ENCODE data around the gene SMAD7.

Gene SMAD7

DNA sequence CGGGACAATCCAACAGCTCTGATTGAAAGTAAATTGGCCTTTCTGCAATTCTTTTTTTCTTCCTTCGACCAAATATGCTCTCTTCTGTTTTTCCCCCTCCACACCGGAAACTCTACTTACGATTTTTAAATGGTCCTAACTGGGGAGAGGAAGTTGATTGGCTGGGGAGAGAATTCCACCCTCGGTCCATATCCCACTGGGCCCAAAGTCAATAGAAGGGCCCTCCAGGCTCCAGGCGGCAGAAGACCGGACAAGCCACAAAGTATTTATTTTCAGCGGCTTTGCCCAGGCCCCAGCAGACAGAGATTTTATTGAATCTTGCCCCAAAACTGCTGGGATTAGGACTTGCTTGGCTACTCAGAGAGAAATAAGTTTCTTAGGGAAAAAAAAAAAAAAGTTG lies 37.1 kb upstream of the SMAD7 start:
- H3K4me3 ChIP-seq (ENCODE audit: low read depth, low read length) = no peak overlapping the region

DNA sequence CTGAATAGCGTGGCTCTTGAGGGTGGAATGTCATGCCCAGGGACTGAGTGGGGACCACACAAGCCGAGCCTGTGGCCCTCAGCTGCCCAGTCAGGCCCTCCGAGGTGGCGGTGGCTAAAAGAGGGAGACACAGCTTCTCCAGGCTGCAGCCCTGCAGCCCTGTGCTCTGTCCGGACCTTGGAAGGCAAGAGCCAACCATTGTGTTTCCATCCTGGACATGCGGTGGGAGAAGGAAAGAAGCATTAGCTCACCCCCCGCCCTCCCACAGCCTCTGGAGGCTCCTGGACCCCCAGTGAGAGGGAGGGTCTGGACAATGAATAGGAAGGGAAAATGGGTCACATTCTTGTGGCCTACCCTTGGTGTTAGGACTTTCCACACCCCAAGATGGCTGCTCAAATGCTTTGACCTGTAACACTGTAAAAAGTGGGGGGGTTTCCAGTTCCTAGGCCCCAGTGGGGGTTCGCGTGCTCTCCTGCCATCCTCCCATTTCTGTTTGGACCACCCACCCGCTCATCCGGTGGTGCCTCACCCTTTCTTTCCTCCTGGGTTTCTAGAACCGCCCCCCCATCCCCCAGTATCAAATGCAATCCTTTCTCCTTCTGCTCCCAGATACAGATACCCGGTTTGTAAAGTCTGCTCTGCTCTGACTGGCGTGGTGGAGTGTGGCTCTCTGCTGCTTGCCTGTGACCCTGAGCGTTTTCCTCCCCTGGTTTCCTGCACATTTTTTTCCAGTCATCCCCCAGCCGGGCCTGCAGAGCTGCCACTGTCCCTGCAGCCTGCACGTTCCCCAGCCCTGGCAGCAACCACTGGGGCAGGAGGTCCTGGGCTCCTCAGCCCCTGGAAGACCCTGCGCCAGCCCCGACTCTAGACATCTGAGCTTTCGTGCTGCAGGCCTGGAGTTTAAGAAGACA lies 36.3 kb upstream of the SMAD7 start:
- H3K4me3 ChIP-seq (ENCODE audit: low read depth, low read length) = no peak overlapping the region

GRCh38 chr18:48985161-48985560 lies 34.4 kb upstream of the SMAD7 start:
- no peak overlapping the region for H3K4me3 ChIP-seq (ENCODE audit: low read depth, low read length)

GRCh38 chr18:48983793-48984437 lies 33.1 kb upstream of the SMAD7 start:
- H3K4me3 ChIP-seq (ENCODE audit: low read depth, low read length) = no peak overlapping the region

DNA sequence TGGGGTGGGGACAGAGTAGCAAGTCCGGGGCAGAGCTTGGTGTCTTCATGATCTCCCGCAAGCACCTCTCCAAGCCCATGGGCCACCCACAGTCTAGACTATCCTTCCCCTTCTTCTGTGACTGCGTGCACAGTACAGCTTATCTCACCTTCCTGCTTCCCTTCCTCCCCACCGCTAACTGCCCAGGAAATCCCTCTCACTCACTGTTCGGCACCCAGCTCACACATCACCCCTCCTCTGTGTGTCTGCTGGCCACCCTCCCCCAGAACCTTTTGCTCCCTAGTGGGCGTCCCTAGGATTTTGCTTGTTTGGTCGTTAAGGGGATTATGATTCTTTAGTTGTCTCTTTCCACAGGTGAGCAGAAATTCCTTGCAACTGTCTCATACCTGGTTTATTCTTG lies 31.5 kb upstream of the SMAD7 start:
- no peak overlapping the region for H3K4me3 ChIP-seq (ENCODE audit: low read depth, low read length)

DNA sequence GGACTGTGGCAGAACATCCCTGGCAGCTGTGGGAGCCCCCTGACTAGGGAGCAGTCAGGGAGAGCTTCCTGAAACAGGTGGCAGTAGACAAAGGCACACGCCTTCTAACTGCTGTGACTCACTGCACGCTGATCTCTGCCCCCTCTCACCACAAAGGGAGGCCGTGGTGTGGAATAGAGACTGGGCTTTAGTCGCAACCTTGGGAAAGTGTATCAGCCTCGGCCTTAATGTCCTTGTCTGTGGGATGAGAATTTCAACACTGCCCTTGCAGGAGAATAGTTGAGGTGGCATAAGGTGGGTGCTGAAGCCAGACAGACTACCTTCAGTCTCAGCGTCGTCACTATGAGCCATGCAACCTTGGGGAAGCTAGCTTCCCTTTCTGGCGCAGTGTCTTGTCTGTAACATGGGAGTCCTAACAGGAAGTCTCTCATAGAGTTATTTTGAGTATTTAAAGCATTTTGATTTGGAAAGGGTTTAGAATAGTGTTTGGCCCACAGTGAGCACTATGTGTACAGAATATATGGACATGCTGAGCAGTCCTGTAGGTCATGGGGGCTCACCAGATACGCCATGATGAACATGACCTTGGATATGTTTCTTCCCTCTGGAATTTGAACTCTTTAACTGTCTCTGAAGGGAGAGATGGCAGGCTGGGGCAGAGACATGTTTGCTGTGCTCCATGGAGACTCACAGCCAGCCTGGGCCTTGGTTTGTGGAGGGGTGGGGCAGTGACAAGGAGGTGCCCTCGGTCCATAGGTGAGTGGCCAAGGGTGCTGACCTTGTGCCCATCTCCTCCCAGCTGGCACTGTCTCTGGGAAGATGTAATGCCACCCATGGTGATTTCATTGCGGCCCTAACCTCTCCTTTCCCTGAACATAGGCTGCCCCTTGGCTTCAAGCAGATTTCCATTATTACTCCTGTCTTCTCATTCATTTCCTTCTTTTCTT lies 29.5 kb upstream of the SMAD7 start:
- H3K4me3 ChIP-seq (ENCODE audit: low read depth, low read length) = no peak overlapping the region

DNA sequence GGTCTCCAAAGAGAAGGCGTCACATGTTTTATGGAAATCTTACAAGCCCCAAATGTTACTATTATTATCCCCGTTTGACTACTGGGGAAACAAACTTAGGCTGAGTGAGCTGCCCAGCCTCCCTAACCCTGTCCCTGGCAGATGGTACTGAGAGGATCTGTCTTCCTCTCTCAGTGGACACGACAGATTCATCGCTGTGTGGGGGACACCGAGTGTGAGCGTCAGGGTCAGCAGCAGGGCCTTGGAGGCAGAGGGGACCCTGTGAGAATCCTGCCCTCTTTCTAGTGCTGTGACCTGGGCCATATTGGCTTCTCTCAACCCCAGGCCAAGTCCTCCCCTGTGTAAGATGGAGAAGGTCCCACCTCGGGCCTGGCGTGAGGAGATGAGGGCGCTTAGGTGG lies 27.1 kb upstream of the SMAD7 start:
- H3K4me3 ChIP-seq (ENCODE audit: low read depth, low read length) = no peak overlapping the region

DNA sequence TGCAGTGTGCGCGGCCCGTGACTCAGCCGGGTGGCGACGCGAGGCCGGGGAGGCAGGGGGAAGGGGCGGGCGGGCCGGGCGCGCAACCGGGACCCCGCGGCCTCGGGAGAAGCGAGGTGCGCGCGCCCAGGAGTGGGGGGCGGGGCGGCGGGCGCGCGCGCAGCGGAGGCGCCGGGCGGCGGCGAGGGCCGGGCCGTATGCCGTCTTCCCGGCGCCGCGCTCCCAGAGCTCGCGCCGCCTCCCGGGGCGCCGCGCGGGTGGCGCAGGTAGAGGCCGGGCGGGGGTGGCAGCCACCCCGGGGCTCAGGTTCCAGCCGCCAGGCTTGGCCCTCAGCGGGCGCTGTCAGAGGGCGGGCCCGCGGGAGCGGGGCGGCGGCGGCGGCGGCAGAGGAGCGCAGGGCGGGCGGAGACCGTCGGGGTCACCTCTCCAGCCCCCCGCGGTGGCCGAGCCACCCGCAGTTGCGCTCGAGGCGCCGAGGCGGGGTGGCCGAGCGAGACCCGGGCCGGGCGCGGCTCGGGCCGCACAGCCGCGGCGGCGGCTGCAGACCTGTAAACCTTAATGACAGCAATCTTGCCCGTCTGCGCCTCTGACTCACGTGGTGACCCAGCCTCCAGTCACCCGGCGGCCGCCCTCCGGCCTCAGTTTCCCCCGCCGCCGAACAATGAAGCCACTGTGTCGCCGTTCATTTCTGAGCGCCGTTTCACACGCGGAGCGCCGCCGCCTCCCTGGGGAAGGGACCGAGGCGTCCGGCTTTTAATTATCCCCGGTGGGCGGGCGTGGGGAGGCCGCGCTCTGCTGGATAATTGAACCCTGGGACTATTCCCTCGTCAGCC lies 25.3 kb upstream of the SMAD7 start:
- H3K4me3 ChIP-seq (ENCODE audit: low read depth, low read length) = peak overlapping the region; percentile 37

DNA sequence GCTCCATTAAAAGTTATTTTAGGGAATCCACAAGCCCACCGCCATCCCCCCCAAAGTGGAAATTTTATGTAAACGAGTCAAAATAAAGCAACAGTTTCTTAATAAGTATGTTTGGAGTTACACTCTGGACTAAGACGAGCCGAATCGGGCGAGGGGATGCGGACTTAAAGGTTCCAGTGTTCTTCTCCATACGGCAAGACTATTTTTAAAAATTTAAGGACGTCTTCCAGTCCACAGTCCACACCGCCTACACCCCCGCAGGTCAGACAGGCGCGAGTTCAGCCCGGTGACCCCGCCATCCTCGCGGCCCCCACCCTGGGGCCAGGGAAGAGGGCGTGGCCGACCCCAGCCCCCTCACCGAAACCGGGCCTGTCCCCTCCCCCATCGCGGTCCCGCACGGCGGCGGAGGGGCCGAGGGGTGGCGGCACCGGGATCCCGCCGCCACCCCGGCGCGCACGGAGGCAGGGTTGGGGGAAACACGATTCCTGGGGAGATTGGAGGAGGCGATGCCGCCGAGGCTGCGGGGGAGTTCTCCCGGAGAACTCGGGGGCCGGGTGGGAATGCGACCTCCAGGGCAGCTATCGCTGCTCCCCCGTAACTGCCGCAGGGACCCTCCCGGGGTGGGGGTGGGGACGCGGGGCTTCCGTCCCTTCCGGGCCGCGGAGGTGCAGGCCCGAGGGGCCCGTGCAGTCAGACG lies 24.5 kb upstream of the SMAD7 start:
- H3K4me3 ChIP-seq (ENCODE audit: low read depth, low read length) = peak overlapping the region; percentile 37

- peak overlapping the region; percentile 37 for H3K4me3 ChIP-seq (ENCODE audit: low read depth, low read length)
Measured at GRCh38 chr18:48974304-48975119, 23.7 kb upstream of the SMAD7 start.

GRCh38 chr18:48973731-48974130 lies 23.0 kb upstream of the SMAD7 start:
- no peak overlapping the region for H3K4me3 ChIP-seq (ENCODE audit: low read depth, low read length)

DNA sequence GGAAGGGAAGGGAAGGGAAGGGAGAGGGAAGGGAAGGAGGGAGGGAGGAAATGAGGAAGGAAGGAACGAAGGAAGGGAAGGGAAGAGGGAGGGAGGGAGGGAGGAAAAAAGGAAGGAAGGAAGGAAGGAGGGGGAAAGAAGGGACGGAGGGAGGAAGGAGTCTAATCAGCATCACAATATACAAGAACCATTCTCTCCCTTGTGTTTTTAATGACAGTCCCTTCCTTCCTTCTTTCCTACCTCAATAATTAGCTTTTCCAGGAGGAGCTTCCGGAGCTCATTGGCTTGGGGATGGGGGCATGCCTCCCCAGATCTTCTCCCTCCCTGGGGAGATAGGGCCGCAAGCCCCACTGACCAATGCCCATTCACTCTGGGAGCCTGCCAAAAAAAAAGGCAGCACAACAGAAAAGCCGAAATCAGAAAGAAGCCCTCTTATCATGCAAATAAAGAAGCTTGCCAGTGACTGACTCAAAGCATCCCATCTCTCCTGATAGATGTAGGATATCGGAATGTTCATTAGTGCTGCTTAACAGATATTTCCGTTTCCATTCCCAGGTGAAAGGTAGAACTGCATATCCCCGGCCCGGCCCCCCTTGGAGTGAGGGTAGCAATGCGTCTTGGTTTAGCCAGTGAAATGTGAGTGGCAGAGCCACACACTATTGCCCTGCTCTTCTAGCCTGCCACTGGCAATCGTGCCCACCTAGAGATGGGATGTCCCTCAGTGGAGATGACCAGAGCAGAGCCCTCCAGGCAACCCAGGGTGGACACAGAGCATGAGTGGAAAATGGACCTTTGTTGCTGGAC lies 17.8 kb upstream of the SMAD7 start:
- H3K4me3 ChIP-seq (ENCODE audit: low read depth, low read length) = no peak overlapping the region

DNA sequence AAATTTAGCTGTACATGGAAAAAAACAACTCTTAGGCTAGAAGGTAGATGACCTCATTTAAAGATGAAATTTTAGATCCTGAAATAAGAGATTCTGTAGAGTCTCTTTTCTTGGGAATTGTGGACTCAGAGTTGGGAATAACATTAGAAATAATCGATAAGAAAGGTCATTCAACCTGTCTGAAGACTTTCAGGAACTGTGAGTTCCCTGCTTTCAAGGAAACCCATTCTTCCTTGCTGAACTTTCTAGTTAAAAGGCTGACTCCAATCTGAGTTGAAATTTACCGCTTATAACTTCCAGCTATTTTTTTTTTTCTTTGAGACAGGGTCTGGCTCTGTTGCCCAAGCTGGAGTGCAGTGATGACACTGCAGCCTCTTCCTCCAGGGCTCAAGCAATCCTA lies 16.8 kb upstream of the SMAD7 start:
- no peak overlapping the region for H3K4me3 ChIP-seq (ENCODE audit: low read depth, low read length)

GRCh38 chr18:48966523-48966922 lies 15.8 kb upstream of the SMAD7 start:
- no peak overlapping the region for H3K4me3 ChIP-seq (ENCODE audit: low read depth, low read length)

GRCh38 chr18:48963586-48964470 lies 13.1 kb upstream of the SMAD7 start:
- H3K4me3 ChIP-seq (ENCODE audit: low read depth, low read length) = no peak overlapping the region

DNA sequence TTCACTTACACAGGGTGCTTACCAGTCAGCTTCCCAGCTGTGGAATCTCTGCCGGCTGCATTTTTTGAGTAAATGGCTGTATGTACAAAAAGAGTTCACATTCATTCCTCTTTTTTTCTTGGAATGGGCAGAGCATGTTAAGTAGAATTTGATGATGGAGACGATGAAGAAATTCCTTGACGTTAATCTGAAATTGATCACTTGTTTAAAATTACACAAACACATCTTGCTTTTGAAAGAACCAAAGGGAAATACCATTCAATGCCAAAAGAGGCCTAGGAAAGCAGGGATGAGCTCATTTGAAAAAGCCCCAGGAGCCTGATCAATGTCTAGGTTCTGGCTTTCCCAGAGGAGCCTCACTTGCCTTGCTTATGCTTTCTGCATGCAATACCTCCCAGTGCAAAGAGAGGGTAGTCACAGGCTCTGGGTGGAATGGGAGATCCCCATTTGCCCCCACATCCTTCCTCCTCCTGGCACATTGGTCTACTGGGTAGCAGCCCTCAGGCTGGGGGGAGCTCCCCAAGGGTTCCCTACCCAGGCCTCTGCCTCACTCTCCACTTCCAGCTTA lies 12.3 kb upstream of the SMAD7 start:
- H3K4me3 ChIP-seq (ENCODE audit: low read depth, low read length) = no peak overlapping the region
